OCI-LY3 (cell line): ENCODE measurements around the gene TRIM71.

Experiments used
- CTCF ChIP-seq: fragments of 200-600, 300-600 bp; sonication (generic); IDR thresholded peaks from 2 replicates; pipeline ENCODE4 v1.5.1; 2014; ENCODE audit warnings: antibody characterized with exemption, low read length, low read depth
- EZH2phosphoT487 ChIP-seq: fragments of 200-600 bp; shearing (Covaris generic); IDR thresholded peaks from 2 replicates; pipeline ENCODE4 v1.6.1; 2018; ENCODE audit warnings: antibody characterized with exemption, mixed run types, low read depth

GRCh38 chr3:32780071-32780734 lies 37.6 kb upstream of the TRIM71 start:
- TF ChIP-seq CTCF (no peak), EZH2phosphoT487 (no peak)
